Brain microvascular endothelial cell (primary cell): ENCODE data around the gene UBR3.
"Not testable (repeated sequence)": the region's sequence is repeated elsewhere in the genome, so short reads cannot be mapped to it uniquely, and the experiment has no call there.

ENCODE experiments used
- DNase-seq: peaks from one replicate; pipeline ENCODE4 v3.0.0-alpha.2; 2020
- H3K27ac ChIP-seq: fragments of 250-450 bp; sonication (Bioruptor Pico); 2 replicates; pipeline ENCODE4 v1.5.1; 2020; ENCODE audit warnings: mild to moderate bottlenecking, moderate library complexity
- H3K27me3 ChIP-seq: fragments of 250-450 bp; sonication (Bioruptor Pico); replicated peaks from 2 replicates; pipeline ENCODE4 v1.5.1; 2020; ENCODE audit warnings: mild to moderate bottlenecking
- H3K36me3 ChIP-seq: fragments of 250-450 bp; sonication (Bioruptor Pico); replicated peaks from 2 replicates; pipeline ENCODE4 v1.5.1; 2020; ENCODE audit warnings: mild to moderate bottlenecking
- H3K4me3 ChIP-seq: 2 replicates; pipeline ENCODE4 v1.5.1; 2011; ENCODE audit warnings: low read depth, mild to moderate bottlenecking, control low read depth, low read length, moderate library complexity
- CTCF ChIP-seq: IDR thresholded peaks from 2 replicates; pipeline ENCODE4 v1.5.1; 2011; ENCODE audit warnings: low read depth, mild to moderate bottlenecking, moderate library complexity, low read length, control low read depth, inconsistent platforms; ENCODE audit errors: missing control alignments
- in situ Hi-C: cut with HindIII; loops from 2 replicates; pipeline ENCODE4 v1.10.0; 2017; ENCODE audit warnings: low sequenced_read_pairs, low pct_ligation_motif_present

The UBR3 gene

GRCh38 chr2:169803480-169803879 lies 23.8 kb upstream of the UBR3 start:
- no peaks in the 10 kb centered on the region for H3K27me3 ChIP-seq
- no peak for TF ChIP-seq CTCF
- no peak overlapping the region for H3K27ac ChIP-seq
- H3K36me3 ChIP-seq, result peaks cover 39% of the 10 kb centered on the region
- no peak for DNase-seq
- H3K4me3 ChIP-seq, result no peak overlapping the region
- in situ Hi-C loops, result no loop called here

GRCh38 chr2:169806586-169806985 lies 20.7 kb upstream of the UBR3 start:
- no peaks in the 10 kb centered on the region for H3K27me3 ChIP-seq
- H3K4me3 ChIP-seq, result no peak overlapping the region
- in situ Hi-C loops, result no loop called here
- H3K27ac ChIP-seq, result no peak overlapping the region
- peaks cover 58% of the 10 kb centered on the region for H3K36me3 ChIP-seq
- no peak for TF ChIP-seq CTCF
- DNase-seq, result no peak

- in situ Hi-C loops, result no loop called here
- H3K27me3 ChIP-seq, result no peaks in the 10 kb centered on the region
- H3K36me3 ChIP-seq, result peaks cover 55% of the 10 kb centered on the region
- peak; percentile 20 for DNase-seq
- no peak for TF ChIP-seq CTCF
- peak overlapping the region; percentile 33 for H3K27ac ChIP-seq
- H3K4me3 ChIP-seq, result no peak overlapping the region
Observed at GRCh38 chr2:169808221-169808620, 19.0 kb upstream of the UBR3 start.

DNA sequence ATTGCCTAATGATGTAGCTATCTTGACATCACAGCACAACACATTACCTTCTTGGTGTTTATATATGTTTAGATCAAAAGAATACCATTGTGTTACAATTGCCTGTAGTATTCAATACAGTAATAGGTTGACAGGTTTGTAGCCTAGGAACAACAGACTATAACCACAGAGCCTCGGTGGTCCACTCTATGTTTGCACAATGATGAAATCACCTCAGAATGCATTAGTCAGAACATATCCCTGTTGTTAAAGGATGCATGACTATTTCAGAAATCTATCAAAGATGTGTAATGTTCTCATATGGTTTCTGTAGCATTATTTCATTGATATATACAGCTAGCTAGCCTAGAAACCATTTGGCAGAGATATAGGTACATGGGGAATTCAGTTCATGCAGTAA lies 11.4 kb upstream of the UBR3 start:
- TF ChIP-seq CTCF, result no peak
- peak; percentile 86 for DNase-seq
- H3K4me3 ChIP-seq, result no peak overlapping the region
- no peaks in the 10 kb centered on the region for H3K27me3 ChIP-seq
- peaks cover 36% of the 10 kb centered on the region for H3K36me3 ChIP-seq
- in situ Hi-C loops, result no loop called here
- H3K27ac ChIP-seq, result peak overlapping the region; percentile 64

DNA sequence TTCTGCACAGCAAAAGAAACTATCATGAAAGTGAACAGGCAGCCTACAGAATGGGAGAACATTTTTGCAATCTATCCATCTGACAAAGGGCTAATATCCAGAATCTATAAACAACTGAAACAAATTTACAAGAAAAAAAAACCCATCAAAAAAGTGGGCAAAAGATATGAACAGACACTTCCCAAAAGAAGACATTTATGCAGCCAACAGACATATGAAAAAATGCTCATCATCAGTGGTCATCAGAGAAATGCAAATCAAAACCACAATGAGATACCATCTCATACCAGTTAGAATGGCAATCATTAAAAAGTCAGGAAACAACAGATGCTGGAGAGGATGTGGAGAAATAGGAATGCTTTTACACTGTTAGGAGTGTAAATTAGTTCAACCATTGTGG lies 10.3 kb upstream of the UBR3 start:
- H3K27ac ChIP-seq, in situ Hi-C loops, H3K27me3 ChIP-seq, DNase-seq, H3K4me3 ChIP-seq: not testable (repeated sequence)
- H3K36me3 ChIP-seq, result peaks cover 29% of the 10 kb centered on the region

- H3K4me3 ChIP-seq, H3K27ac ChIP-seq, in situ Hi-C loops, DNase-seq, H3K27me3 ChIP-seq: not testable (repeated sequence)
- H3K36me3 ChIP-seq, result peaks cover 25% of the 10 kb centered on the region
Observed at GRCh38 chr2:169817369-169817768, 9.9 kb upstream of the UBR3 start.

GRCh38 chr2:169818241-169818640 lies 9.0 kb upstream of the UBR3 start:
- peaks cover 22% of the 10 kb centered on the region for H3K36me3 ChIP-seq
- TF ChIP-seq CTCF, result no peak
- in situ Hi-C loops, result no loop called here

More at GRCh38 chr2:169818241-169818640, 9.0 kb upstream of the UBR3 start:
- Histone ChIP-seq H3K4me3 (no peak overlapping the region), H3K27ac (no peak overlapping the region), H3K27me3 (no peaks in the 10 kb centered on the region)
- DNase-seq, result no peak
